PC-9 (cell line): ENCODE measurements around the gene PRKACA. TPM values are rescaled to one million over a fixed set of nuclear protein-coding genes. Genes with fewer than 3 reads are reported as not detected.

Experiments used
- BruUV-seq: library from RNA; stranded (reverse); fragments of 400-500 nt; replicated peaks from 2 replicates; lab custom pipeline; 2021; lab: Mats Ljungman, UMichigan
- CTCF ChIA-PET: fragments of 300-600 bp; sonication (Branson Sonifier 250); formaldehyde crosslinking; loops from one replicate; lab custom pipeline; 2022; ENCODE audit warnings: antibody characterized with exemption; lab: Charles Lee
- POLR2A ChIA-PET: fragments of 300-600 bp; sonication (Branson Sonifier 250); formaldehyde crosslinking; loops from one replicate; lab custom pipeline; 2022; ENCODE audit warnings: antibody characterized with exemption; ENCODE audit not compliant: unreplicated experiment; lab: Charles Lee
- DNase-seq, 2 experiments: peaks; one replicate each; pipeline versions ENCODE4 v3.0.0 to v3.0.0-alpha.2; 2015 to 2022; ENCODE audit warnings: mixed read lengths in 1 of 2
- H2AFZ ChIP-seq: fragments of 200-600 bp; sonication (generic); 2 replicates; pipeline ENCODE4 v1.8.1; 2017; ENCODE audit warnings: antibody characterized with exemption
- H3F3A ChIP-seq: fragments of 200-600 bp; sonication (generic); 2 replicates; pipeline ENCODE4 v1.8.1; 2017; ENCODE audit warnings: antibody characterized with exemption, mild to moderate bottlenecking, low read depth; ENCODE audit not compliant: insufficient read depth
- H3K27ac ChIP-seq: fragments of 200-600 bp; sonication (generic); 2 replicates; pipeline ENCODE4 v1.6.1; 2016; ENCODE audit warnings: mixed run types
- H3K27me3 ChIP-seq: fragments of 200-600 bp; sonication (generic); 2 replicates; pipeline ENCODE4 v1.6.1; 2016; ENCODE audit warnings: low read depth, mixed run types; ENCODE audit not compliant: insufficient read depth
- H3K36me3 ChIP-seq: fragments of 200-600 bp; sonication (generic); 2 replicates; pipeline ENCODE4 v1.6.1; 2016; ENCODE audit warnings: low read depth, mixed run types
- H3K4me1 ChIP-seq: fragments of 200-600 bp; sonication (generic); replicated peaks from 2 replicates; pipeline ENCODE4 v1.6.1; 2016; ENCODE audit warnings: mixed run types; ENCODE audit not compliant: insufficient read depth
- H3K4me2 ChIP-seq: fragments of 200-600 bp; sonication (generic); 2 replicates; pipeline ENCODE4 v1.6.1; 2017; ENCODE audit warnings: mixed run types
- H3K4me3 ChIP-seq: fragments of 200-600 bp; sonication (generic); 2 replicates; pipeline ENCODE4 v1.6.1; 2016; ENCODE audit warnings: mixed run types
- H3K79me2 ChIP-seq: fragments of 200-600 bp; sonication (generic); 2 replicates; pipeline ENCODE4 v1.6.1; 2017; ENCODE audit warnings: low read depth, mixed run types
- H3K9me2 ChIP-seq: fragments of 200-600 bp; sonication (generic); 2 replicates; pipeline ENCODE4 v1.8.1; 2017; ENCODE audit warnings: mild to moderate bottlenecking; ENCODE audit not compliant: insufficient read depth
- H3K9me3 ChIP-seq: fragments of 200-600 bp; sonication (generic); 2 replicates; pipeline ENCODE4 v1.8.1; 2016; ENCODE audit warnings: low read depth; ENCODE audit not compliant: insufficient read depth
- H4K20me1 ChIP-seq: fragments of 200-600 bp; sonication (generic); 2 replicates; pipeline ENCODE4 v1.8.1; 2017; ENCODE audit not compliant: insufficient read depth
- CTCF ChIP-seq: fragments of 200-600 bp; sonication (generic); conservative IDR thresholded peaks from 2 replicates; pipeline ENCODE4 v1.6.1; 2017; ENCODE audit warnings: mixed run types, antibody characterized with exemption, mild to moderate bottlenecking, moderate library complexity
- EZH2 ChIP-seq: fragments of 200-600 bp; sonication (generic); IDR thresholded peaks from 2 replicates; pipeline ENCODE4 v1.8.0; 2017; ENCODE audit warnings: antibody characterized with exemption, low read depth
- intact Hi-C: fragments of 100-400 bp; cut with micrococcal nuclease; formaldehyde crosslinking; loops from one replicate; pipeline ENCODE4 v1.10.0; 2022; ENCODE audit not compliant: unreplicated experiment
- total RNA-seq: library from RNA; stranded (reverse); gene quantifications from 2 replicates; pipeline ENCODE4 v1.2.3, GENCODE V29; 2021

The PRKACA gene
- total RNA-seq, 1 experiment from 2014 or later: 82.8 TPM

- DNase-seq: no peak
- CTCF ChIA-PET: interaction anchor here (0.6 kb wide), 1 partner anchor 37 kb away, joined by 5 read pairs; no protein-coding TSS in a partner anchor
- POLR2A ChIA-PET: no interaction called here
- Histone ChIP-seq H3K27me3 (no peaks in the 10 kb centered on the region), H4K20me1 (no peaks in the 10 kb centered on the region), H2AFZ (no peak within 1 kb of the TSS), H3K9me2 (no peaks in the 10 kb centered on the region), H3K27ac (no peak within 1 kb of the TSS), H3K4me1 (peaks cover 12% of the 10 kb centered on the region), H3F3A (peaks cover 38% of the 10 kb centered on the region), H3K9me3 (no peaks in the 10 kb centered on the region), H3K4me2 (no peak within 1 kb of the TSS), H3K4me3 (no peak within 1 kb of the TSS), H3K79me2 (peaks cover 15% of the 10 kb centered on the region), H3K36me3 (no peaks in the 10 kb centered on the region; the same call in 1 of the 2 replicates)
- intact Hi-C loops: no loop called here
- BruUV-seq: no TSS peak
- TF ChIP-seq CTCF (no peak), EZH2 (no peak)
These were observed 32.1 kb downstream of the PRKACA start, which contains the start of gene C19orf67 for GRCh38 chr19:14085309-14085995. Gene C19orf67, minus strand, starts transcription at chr19:14085783. Its CDS starts 156 bp downstream, at chr19:14085627.

- H3K4me3 ChIP-seq: peak overlapping the region; percentile 81; the same call in 1 of the 2 replicates
- TF ChIP-seq EZH2: no peak
- POLR2A ChIA-PET: no interaction called here
These were observed 34.9 kb downstream of the PRKACA start for GRCh38 chr19:14082675-14082960.

GRCh38 chr19:14081797-14082674, 35.5 kb downstream of the PRKACA start:
- ChIA-PET POLR2A (interaction anchor here (0.6 kb wide), 1 partner anchor 350 kb away, joined by 6 read pairs; no protein-coding TSS in a partner anchor), CTCF (interaction anchor here (0.5 to 0.6 kb wide), 4 partner anchors 33 to 393 kb away, joined by 3 to 4 read pairs (median 3); partner anchors contain the start of genes DCAF15 and PTGER1)
- Histone ChIP-seq H3K4me3 (peak overlapping the region; percentile 81), H3K27me3 (no peaks in the 10 kb centered on the region), H3K27ac (peak overlapping the region; percentile 71), H3K36me3 (no peaks in the 10 kb centered on the region), H3K9me3 (no peaks in the 10 kb centered on the region), H3K9me2 (no peaks in the 10 kb centered on the region), H3K4me1 (peaks cover 16% of the 10 kb centered on the region), H2AFZ (peak overlapping the region; percentile 87), H3F3A (peaks cover 20% of the 10 kb centered on the region; the same call in 1 of the 2 replicates), H3K4me2 (peak overlapping the region; percentile 91), H3K79me2 (peaks cover 14% of the 10 kb centered on the region), H4K20me1 (no peaks in the 10 kb centered on the region)
- TF ChIP-seq EZH2 (no peak), CTCF (peak; percentile 17; the same call in 1 of the 2 replicates)
- TSS peak; percentile 66 for BruUV-seq
- DNase-seq: no peak
- intact Hi-C loops: loop anchor here (2.0 to 5.0 kb wide), 3 partner anchors 35 to 337 kb away; partner anchors contain the start of genes ASF1B, DDX39A and PRKACA

More at GRCh38 chr19:14082675-14082960, 34.9 kb downstream of the PRKACA start:
- Histone ChIP-seq H3K36me3 (no peaks in the 10 kb centered on the region), H3K27ac (peak overlapping the region; percentile 71; the same call in 1 of the 2 replicates), H3F3A (peaks cover 24% of the 10 kb centered on the region), H3K27me3 (no peaks in the 10 kb centered on the region), H2AFZ (no peak overlapping the region), H4K20me1 (no peaks in the 10 kb centered on the region), H3K9me3 (no peaks in the 10 kb centered on the region), H3K4me2 (peak overlapping the region; percentile 91), H3K79me2 (peaks cover 14% of the 10 kb centered on the region), H3K9me2 (no peaks in the 10 kb centered on the region), H3K4me1 (peaks cover 16% of the 10 kb centered on the region)
- BruUV-seq: no TSS peak
- no peak for DNase-seq
- intact Hi-C loops: loop anchor here (5.0 kb wide), 1 partner anchor 35 kb away; the partner anchor contains the start of gene PRKACA
- CTCF ChIA-PET: no interaction called here
